PFSK-1 (cell line): ENCODE data around the gene VPS35L.

ENCODE experiments used
- FOXP2 ChIP-seq: optimal IDR thresholded peaks from 2 replicates; pipeline ENCODE3; 2011; ENCODE audit warnings: borderline replicate concordance, control low read depth, inconsistent platforms; ENCODE audit not compliant: insufficient read depth; ENCODE audit errors: extremely low read length, extremely low read depth
- POLR2AphosphoS5 ChIP-seq: IDR thresholded peaks from 2 replicates; pipeline ENCODE4 v1.6.1; 2012; ENCODE audit warnings: low read depth, mild to moderate bottlenecking, control low read depth, low read length, moderate library complexity
- SIN3A ChIP-seq: IDR thresholded peaks from 2 replicates; pipeline ENCODE4 v1.6.1; 2012; ENCODE audit warnings: mild to moderate bottlenecking, low read length, moderate library complexity, borderline replicate concordance; ENCODE audit not compliant: insufficient read depth
- TAF1 ChIP-seq: IDR thresholded peaks from 2 replicates; pipeline ENCODE4 v1.6.1; 2012; ENCODE audit warnings: low read length, control low read depth, borderline replicate concordance; ENCODE audit not compliant: insufficient read depth
- TF ChIP-seq, protein P1 (sequence below), 2 experiments: IDR thresholded peaks; 2 replicates each; pipeline versions ENCODE4 v1.6.1 to v1.8.0; 2011 to 2012; ENCODE audit warnings: low read depth in 2 of 2, low read length in 2 of 2, control low read depth in 1 of 2, inconsistent platforms in 1 of 2, mild to moderate bottlenecking in 1 of 2, moderate library complexity in 1 of 2; ENCODE audit not compliant: insufficient read depth in 1 of 2

The VPS35L gene

DNA sequence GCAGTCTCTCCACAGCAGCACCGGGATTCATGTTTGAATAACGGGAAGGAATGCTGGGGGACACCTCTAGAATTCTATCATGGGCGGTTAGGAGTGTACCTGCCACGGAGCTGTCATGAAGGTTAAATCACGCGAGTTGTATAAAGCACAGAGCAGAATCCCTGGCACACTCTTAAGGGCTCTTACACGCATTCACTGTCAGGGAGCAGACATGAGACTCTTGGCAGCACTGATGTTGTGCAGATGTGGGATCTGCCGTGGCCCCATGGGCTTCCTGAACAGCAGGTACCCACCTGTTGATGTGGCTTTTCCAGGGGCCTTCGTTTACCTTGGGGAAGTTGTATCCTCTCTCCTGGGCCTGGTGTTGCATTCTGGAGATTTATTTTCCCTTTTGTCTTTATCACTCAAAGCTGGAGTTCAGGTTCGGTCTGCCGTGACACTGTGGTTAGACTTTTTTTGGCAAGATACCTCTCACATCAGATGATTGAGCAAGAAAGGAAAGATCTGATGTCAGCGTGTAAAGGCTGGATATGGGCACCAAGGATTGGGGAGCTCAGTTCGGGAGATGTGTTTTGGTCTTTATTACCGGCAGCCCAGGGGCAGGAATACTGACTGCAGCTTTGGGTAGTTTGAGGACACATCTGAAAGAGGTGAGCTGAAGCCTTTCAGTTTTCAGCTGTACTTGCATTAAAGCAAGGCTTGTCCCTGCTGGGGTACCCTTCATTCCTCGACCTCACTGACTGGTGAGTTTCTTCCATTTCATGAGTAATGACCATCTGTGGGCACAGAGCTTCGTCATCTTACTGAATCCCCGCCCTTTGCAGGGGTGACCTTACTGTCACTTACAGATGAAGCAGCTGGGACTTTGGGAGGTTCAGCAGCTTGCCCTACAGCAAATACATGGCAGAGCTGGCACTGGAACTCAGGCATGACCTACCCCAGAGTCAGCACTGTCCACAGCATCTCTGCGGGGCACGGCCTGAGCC is 143.3 kb downstream of the VPS35L start:
- TF ChIP-seq FOXP2 = no peak

DNA sequence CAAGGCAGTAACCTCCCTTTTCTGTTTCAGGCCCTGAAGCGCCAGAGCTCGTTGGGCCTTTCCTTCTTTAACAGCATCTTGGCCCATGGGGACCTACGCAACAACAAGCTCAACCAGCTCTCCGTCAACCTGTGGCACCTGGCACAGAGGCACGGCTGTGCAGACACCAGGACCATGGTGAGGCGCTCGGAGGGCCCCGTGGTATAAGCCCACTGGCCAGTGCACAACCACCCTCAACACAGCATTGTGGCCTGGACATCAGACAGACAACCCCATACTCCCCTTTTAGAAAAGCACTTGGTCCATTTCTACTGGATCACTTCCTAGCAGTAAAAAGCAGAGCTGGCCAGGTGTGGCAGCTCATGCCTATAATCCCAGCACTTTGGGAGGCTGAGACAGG is 144.0 kb downstream of the VPS35L start:
- TF ChIP-seq POLR2AphosphoS5 (no peak), TAF1 (no peak), FOXP2 (no peak), SIN3A (no peak)
- TF ChIP-seq, protein P1, sequence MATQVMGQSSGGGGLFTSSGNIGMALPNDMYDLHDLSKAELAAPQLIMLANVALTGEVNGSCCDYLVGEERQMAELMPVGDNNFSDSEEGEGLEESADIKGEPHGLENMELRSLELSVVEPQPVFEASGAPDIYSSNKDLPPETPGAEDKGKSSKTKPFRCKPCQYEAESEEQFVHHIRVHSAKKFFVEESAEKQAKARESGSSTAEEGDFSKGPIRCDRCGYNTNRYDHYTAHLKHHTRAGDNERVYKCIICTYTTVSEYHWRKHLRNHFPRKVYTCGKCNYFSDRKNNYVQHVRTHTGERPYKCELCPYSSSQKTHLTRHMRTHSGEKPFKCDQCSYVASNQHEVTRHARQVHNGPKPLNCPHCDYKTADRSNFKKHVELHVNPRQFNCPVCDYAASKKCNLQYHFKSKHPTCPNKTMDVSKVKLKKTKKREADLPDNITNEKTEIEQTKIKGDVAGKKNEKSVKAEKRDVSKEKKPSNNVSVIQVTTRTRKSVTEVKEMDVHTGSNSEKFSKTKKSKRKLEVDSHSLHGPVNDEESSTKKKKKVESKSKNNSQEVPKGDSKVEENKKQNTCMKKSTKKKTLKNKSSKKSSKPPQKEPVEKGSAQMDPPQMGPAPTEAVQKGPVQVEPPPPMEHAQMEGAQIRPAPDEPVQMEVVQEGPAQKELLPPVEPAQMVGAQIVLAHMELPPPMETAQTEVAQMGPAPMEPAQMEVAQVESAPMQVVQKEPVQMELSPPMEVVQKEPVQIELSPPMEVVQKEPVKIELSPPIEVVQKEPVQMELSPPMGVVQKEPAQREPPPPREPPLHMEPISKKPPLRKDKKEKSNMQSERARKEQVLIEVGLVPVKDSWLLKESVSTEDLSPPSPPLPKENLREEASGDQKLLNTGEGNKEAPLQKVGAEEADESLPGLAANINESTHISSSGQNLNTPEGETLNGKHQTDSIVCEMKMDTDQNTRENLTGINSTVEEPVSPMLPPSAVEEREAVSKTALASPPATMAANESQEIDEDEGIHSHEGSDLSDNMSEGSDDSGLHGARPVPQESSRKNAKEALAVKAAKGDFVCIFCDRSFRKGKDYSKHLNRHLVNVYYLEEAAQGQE (IDR thresholded peaks at IDR 0.05; ENCODE audit: insufficient read depth in 1 of 2, low read depth in 2 of 2, low read length in 2 of 2) = no peak

DNA sequence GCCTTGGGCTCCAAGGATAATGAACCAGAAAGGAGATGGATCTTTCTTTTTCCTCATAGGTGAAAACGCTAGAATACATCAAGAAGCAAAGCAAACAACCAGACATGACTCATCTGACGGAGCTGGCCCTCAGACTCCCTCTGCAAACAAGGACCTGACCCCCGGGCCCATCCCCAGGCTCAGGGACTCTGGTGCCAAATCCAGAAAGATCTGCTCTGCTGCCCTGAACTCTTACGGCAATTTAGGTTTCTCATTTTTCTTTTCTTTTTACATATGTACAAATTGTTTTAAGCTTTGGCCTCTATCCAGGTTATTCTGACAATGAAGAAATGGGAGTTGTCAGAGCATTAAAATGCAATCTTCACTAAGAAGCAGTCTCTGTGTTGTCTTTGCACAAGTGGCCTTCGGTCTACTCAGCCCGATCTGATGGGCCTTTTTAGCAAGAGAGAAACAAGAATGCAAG is 144.8 kb downstream of the VPS35L start:
- TF ChIP-seq TAF1 (no peak), FOXP2 (no peak), POLR2AphosphoS5 (no peak), SIN3A (no peak)
- TF ChIP-seq, protein P1 (IDR thresholded peaks at IDR 0.05; ENCODE audit: insufficient read depth in 1 of 2, low read depth in 2 of 2, low read length in 2 of 2) = no peak

DNA sequence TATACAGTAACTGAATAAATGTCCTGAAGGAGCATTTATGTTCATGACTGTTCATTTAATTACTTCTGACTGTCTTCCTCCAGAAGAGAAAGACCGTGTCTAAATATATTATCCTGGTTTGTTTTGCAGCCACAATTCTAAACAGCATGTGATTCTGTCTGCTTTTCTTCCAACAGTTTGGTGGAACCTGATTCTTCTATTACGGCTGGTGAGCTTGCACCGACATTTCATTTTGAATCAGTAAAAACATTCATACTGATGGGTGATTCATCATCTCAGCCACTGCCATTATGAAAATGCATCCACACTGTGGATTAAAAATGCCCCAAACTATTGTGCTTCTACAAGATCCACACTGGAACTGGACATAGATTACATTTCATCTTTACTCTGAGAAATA is 145.6 kb downstream of the VPS35L start:
- TF ChIP-seq FOXP2 (no peak), POLR2AphosphoS5 (no peak), TAF1 (no peak), SIN3A (no peak)
- TF ChIP-seq, protein P1 (IDR thresholded peaks at IDR 0.05; ENCODE audit: insufficient read depth in 1 of 2, low read depth in 2 of 2, low read length in 2 of 2) = no peak

DNA sequence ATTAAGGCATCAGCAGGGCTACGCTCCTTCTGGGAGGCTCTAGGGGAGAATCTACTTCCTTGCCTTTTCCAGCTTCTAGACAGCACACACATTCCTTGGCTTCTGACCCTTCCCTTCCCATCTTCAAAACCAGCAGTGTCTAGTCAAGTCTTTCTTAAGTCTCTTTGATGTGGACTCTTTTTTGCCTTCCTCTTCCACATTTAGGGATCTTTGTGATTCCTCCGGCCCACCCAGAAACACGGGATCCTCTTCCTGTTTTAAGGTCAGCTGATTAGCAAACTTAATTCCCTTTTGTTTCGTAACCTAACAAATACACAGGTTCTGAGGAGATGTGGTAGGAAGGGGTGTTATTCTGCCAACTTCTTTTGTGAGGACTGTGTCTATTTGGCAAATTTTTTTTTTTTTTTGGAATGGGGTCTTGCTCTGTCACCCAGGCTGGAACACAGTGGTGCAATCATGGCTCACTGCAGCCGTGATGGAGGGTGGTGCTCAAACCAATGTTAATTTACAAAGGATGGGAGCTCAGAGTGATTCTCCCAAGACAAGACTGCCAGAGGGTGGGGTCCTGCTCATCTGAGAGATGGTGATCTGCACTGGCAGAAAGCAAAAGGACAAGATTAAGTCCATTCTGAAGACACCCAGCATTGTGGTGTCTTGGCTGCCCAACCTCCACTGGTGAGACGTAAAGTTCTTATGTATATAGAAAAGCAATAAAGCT is 147.8 kb downstream of the VPS35L start:
- TF ChIP-seq SIN3A (no peak), FOXP2 (no peak), TAF1 (no peak), POLR2AphosphoS5 (no peak)
- TF ChIP-seq, protein P1 (IDR thresholded peaks at IDR 0.05; ENCODE audit: insufficient read depth in 1 of 2, low read depth in 2 of 2, low read length in 2 of 2) = no peak
